WTC11 (cell line): ENCODE results near the gene SCNN1B. TPM values are rescaled to one million over a fixed set of nuclear protein-coding genes. Genes with fewer than 3 reads are reported as not detected.

Experiments
- ATAC-seq: fragments of 200-7000 bp; cut with Tn5 transposase; 2 replicates; pipeline ENCODE4 v1.10.0; 2021; ENCODE audit warnings: mild to moderate bottlenecking, moderate library complexity
- CTCF ChIA-PET: fragments of 300-600 bp; sonication (Branson Sonifier 250); formaldehyde crosslinking; loops from one replicate; lab custom pipeline; 2021; ENCODE audit warnings: antibody characterized with exemption; lab: Charles Lee
- POLR2A ChIA-PET: fragments of 350-600 bp; sonication (Branson Sonifier 250); formaldehyde crosslinking; loops from one replicate; lab custom pipeline; 2021; ENCODE audit warnings: antibody characterized with exemption; lab: Charles Lee
- DNase-seq: peaks from one replicate; pipeline ENCODE4 v3.0.0; 2021; ENCODE audit warnings: low spot score
- H3K27ac Mint-ChIP-seq: 2 replicates; pipeline ENCODE4 v1.8.0; 2021; ENCODE audit warnings: mixed read lengths
- H3K27me3 Mint-ChIP-seq: 2 replicates; pipeline ENCODE4 v1.8.0; 2021; ENCODE audit warnings: low read depth, mild to moderate bottlenecking, moderate library complexity, mixed read lengths
- H3K36me3 Mint-ChIP-seq: 2 replicates; pipeline ENCODE4 v1.8.0; 2021; ENCODE audit warnings: mixed read lengths
- H3K4me1 Mint-ChIP-seq: 2 replicates; pipeline ENCODE4 v1.8.0; 2022; ENCODE audit warnings: mixed read lengths
- H3K4me3 Mint-ChIP-seq: 2 replicates; pipeline ENCODE4 v1.8.0; 2021; ENCODE audit warnings: mild to moderate bottlenecking, moderate library complexity, mixed read lengths
- H3K9me3 Mint-ChIP-seq: 2 replicates; pipeline ENCODE4 v1.8.0; 2021; ENCODE audit warnings: mixed read lengths
- ARID4B ChIP-seq: sonication (generic); formaldehyde crosslinking; IDR thresholded peaks from 2 replicates; pipeline ENCODE4 v1.8.0; 2023; ENCODE audit warnings: missing genetic modification reagents, mild to moderate bottlenecking, borderline replicate concordance
- CREB1 ChIP-seq: sonication (generic); formaldehyde crosslinking; IDR thresholded peaks from 2 replicates; pipeline ENCODE4 v1.8.0; 2023; ENCODE audit warnings: mild to moderate bottlenecking, missing genetic modification reagents
- ELF4 ChIP-seq: sonication (generic); formaldehyde crosslinking; IDR thresholded peaks from 2 replicates; pipeline ENCODE4 v1.8.1; 2022; ENCODE audit warnings: low read depth, mild to moderate bottlenecking, moderate library complexity, missing genetic modification reagents
- FOXJ3 ChIP-seq: sonication (generic); formaldehyde crosslinking; IDR thresholded peaks from 2 replicates; pipeline ENCODE4 v1.9.0; 2021; ENCODE audit warnings: missing genetic modification reagents, mild to moderate bottlenecking, borderline replicate concordance
- GTF2I ChIP-seq: fragments of 250-450 bp; sonication (Bioruptor Pico); conservative IDR thresholded peaks from 2 replicates; pipeline ENCODE4 v1.4.0; 2021; ENCODE audit warnings: mild to moderate bottlenecking
- HMGA2 ChIP-seq: fragments of 250-450 bp; sonication (Bioruptor Pico); IDR thresholded peaks from 2 replicates; pipeline ENCODE4 v1.4.0; 2021; ENCODE audit warnings: mild to moderate bottlenecking, moderate library complexity
- IRF2 ChIP-seq: sonication (generic); formaldehyde crosslinking; IDR thresholded peaks from 2 replicates; pipeline ENCODE4 v1.8.0; 2022; ENCODE audit warnings: low read depth, missing genetic modification reagents, borderline replicate concordance
- NFE2L1 ChIP-seq: sonication (generic); formaldehyde crosslinking; IDR thresholded peaks from 2 replicates; pipeline ENCODE4 v1.8.1; 2023; ENCODE audit warnings: missing genetic modification reagents
- NFYB ChIP-seq: sonication (generic); formaldehyde crosslinking; conservative IDR thresholded peaks from 2 replicates; pipeline ENCODE4 v1.8.0; 2022; ENCODE audit warnings: low read depth, missing genetic modification reagents
- SMAD4 ChIP-seq: sonication (generic); formaldehyde crosslinking; IDR thresholded peaks from 2 replicates; pipeline ENCODE4 v1.8.0; 2022; ENCODE audit warnings: mild to moderate bottlenecking, missing genetic modification reagents
- SOX15 ChIP-seq: fragments of 250-450 bp; sonication (Bioruptor Pico); IDR thresholded peaks from 2 replicates; pipeline ENCODE4 v1.9.0; 2021; ENCODE audit warnings: mild to moderate bottlenecking
- SP1 ChIP-seq: sonication (generic); formaldehyde crosslinking; conservative IDR thresholded peaks from 2 replicates; pipeline ENCODE4 v1.8.1; 2022; ENCODE audit warnings: missing genetic modification reagents
- STAT6 ChIP-seq: sonication (generic); formaldehyde crosslinking; conservative IDR thresholded peaks from 2 replicates; pipeline ENCODE4 v1.8.1; 2023; ENCODE audit warnings: mild to moderate bottlenecking, low read depth, missing genetic modification reagents, moderate library complexity
- ZMAT4 ChIP-seq: fragments of 250-450 bp; sonication (Bioruptor Pico); IDR thresholded peaks from 2 replicates; pipeline ENCODE4 v1.9.0; 2021; ENCODE audit warnings: mild to moderate bottlenecking
- ZNF232 ChIP-seq: sonication (generic); formaldehyde crosslinking; IDR thresholded peaks from 2 replicates; pipeline ENCODE4 v1.8.0; 2022; ENCODE audit warnings: mild to moderate bottlenecking, missing genetic modification reagents
- ZNF281 ChIP-seq: sonication (generic); formaldehyde crosslinking; IDR thresholded peaks from 2 replicates; pipeline ENCODE4 v1.8.0; 2023; ENCODE audit warnings: mild to moderate bottlenecking, missing genetic modification reagents
- ZNF512 ChIP-seq: sonication (generic); formaldehyde crosslinking; IDR thresholded peaks from 2 replicates; pipeline ENCODE4 v1.8.1; 2022; ENCODE audit warnings: missing genetic modification reagents, borderline replicate concordance
- total RNA-seq: library from RNA; stranded (reverse); gene quantifications from 3 replicates; pipeline ENCODE4 v1.2.3, GENCODE V29; 2021

The SCNN1B gene
- total RNA-seq, 1 experiment from 2014 or later, result 4.8 TPM

GRCh38 chr16:23301251-23302044 lies 654 bp upstream of the SCNN1B start (continued):
- no peak for TF ChIP-seq ARID4B
- TF ChIP-seq SOX15 (CRISPR knock-in tag), result no peak

GRCh38 chr16:23303685-23304084 lies 1.6 kb downstream of the SCNN1B start:
- TF ChIP-seq NFE2L1 (CRISPR knock-in tag) (no peak), ELF4 (CRISPR knock-in tag) (no peak), IRF2 (CRISPR knock-in tag) (no peak), CREB1 (CRISPR knock-in tag) (no peak), ZMAT4 (CRISPR knock-in tag) (no peak), SP1 (CRISPR knock-in tag) (no peak), ZNF281 (no peak), SOX15 (CRISPR knock-in tag) (no peak), HMGA2 (CRISPR knock-in tag) (no peak), FOXJ3 (CRISPR knock-in tag) (no peak), SMAD4 (CRISPR knock-in tag) (no peak), ZNF512 (CRISPR knock-in tag) (no peak), STAT6 (no peak), ZNF232 (CRISPR knock-in tag) (no peak), NFYB (CRISPR knock-in tag) (no peak), GTF2I (CRISPR knock-in tag) (no peak)
- H3K27ac Mint-ChIP-seq, result no peak overlapping the region
- H3K9me3 Mint-ChIP-seq, result no peaks in the 10 kb centered on the region
- H3K36me3 Mint-ChIP-seq, result no peaks in the 10 kb centered on the region
- H3K4me3 Mint-ChIP-seq, result no peak overlapping the region
- ATAC-seq, result no peak
- ChIA-PET CTCF (interaction anchor here (2.3 kb wide), 1 partner anchor 132 kb away, joined by 14 read pairs; no protein-coding TSS in a partner anchor), POLR2A (no interaction called here)
- peaks cover 46% of the 10 kb centered on the region for H3K27me3 Mint-ChIP-seq
- no peak for DNase-seq
- H3K4me1 Mint-ChIP-seq, result peaks cover 12% of the 10 kb centered on the region
